ENCODE measurements around the gene AGPAT4. TPM values are rescaled to one million over a fixed set of nuclear protein-coding genes. Genes with fewer than 3 reads are reported as not detected.

Gene AGPAT4
- total RNA-seq, 4 donors from 2014 or later: 1.0 to 17.4 (median 6.4) TPM

- Histone ChIP-seq H3K27ac (no peak overlapping the region), H3K36me3 (peaks cover 0 to 4% (median 0%) of the 10 kb centered on the region in 3 donors), H3K9me3 (no peaks in the 10 kb centered on the region), H3K4me3 (no peak overlapping the region), H3K27me3 (no peaks in the 10 kb centered on the region), H3K4me1 (peaks cover 0 to 25% (median 13%) of the 10 kb centered on the region in 3 donors)
- intact Hi-C loops (cut with DNase I): no loop called here
- no peak for DNase-seq
- whole genome bisulfite sequencing, 2 donors: 93 to 94% methylated on average over 4 to 8 of the region's 8 CpGs
- TF ChIP-seq POLR2A (IDR thresholded peaks at IDR 0.05): no peak
- no peak for TF ChIP-seq CTCF (IDR thresholded peaks at IDR 0.05)
Measured at GRCh38 chr6:161222706-161223234, 51.1 kb downstream of the AGPAT4 start.

- WGBS, 2 donors: 79% methylated on average over 6 of the region's 6 CpGs
- peaks cover 0 to 14% (median 0%) of the 10 kb centered on the region in 3 donors for H3K4me1 ChIP-seq
- H3K27ac ChIP-seq: no peak overlapping the region
- no peak for DNase-seq
- H3K9me3 ChIP-seq: no peaks in the 10 kb centered on the region
- H3K27me3 ChIP-seq: no peaks in the 10 kb centered on the region
- H3K4me3 ChIP-seq: no peak overlapping the region
- H3K36me3 ChIP-seq: peaks cover 0 to 4% (median 0%) of the 10 kb centered on the region in 3 donors
- intact Hi-C loops (cut with DNase I): no loop called here
- TF ChIP-seq CTCF (IDR thresholded peaks at IDR 0.05) (no peak), POLR2A (IDR thresholded peaks at IDR 0.05) (no peak)
Measured at GRCh38 chr6:161220346-161220745, 53.5 kb downstream of the AGPAT4 start.

GRCh38 chr6:161219680-161220079, 54.2 kb downstream of the AGPAT4 start:
- TF ChIP-seq CTCF (IDR thresholded peaks at IDR 0.05) (no peak), POLR2A (IDR thresholded peaks at IDR 0.05) (no peak)
- intact Hi-C loops (cut with DNase I): no loop called here
- Histone ChIP-seq H3K27me3 (no peaks in the 10 kb centered on the region), H3K27ac (no peak overlapping the region), H3K36me3 (peaks cover 0 to 4% (median 0%) of the 10 kb centered on the region in 3 donors), H3K9me3 (no peaks in the 10 kb centered on the region), H3K4me3 (no peak overlapping the region), H3K4me1 (peaks cover 0 to 21% (median 3%) of the 10 kb centered on the region in 3 donors)
- 59 to 85% methylated on average over 2 of the region's 2 CpGs for WGBS, 2 donors
- DNase-seq: no peak

GRCh38 chr6:161218222-161218621, 55.6 kb downstream of the AGPAT4 start:
- Histone ChIP-seq H3K27me3 (no peaks in the 10 kb centered on the region), H3K27ac (no peak overlapping the region), H3K4me3 (no peak overlapping the region), H3K36me3 (peaks cover 0 to 4% (median 0%) of the 10 kb centered on the region in 3 donors), H3K9me3 (no peaks in the 10 kb centered on the region), H3K4me1 (peaks cover 0 to 23% (median 3%) of the 10 kb centered on the region in 3 donors)
- intact Hi-C loops (cut with DNase I): no loop called here
- no peak for DNase-seq
- TF ChIP-seq CTCF (IDR thresholded peaks at IDR 0.05): peak in 1 of 6 experiments; percentile 13
- TF ChIP-seq POLR2A (IDR thresholded peaks at IDR 0.05): no peak
- 84 to 87% methylated on average over 5 of the region's 5 CpGs for WGBS, 2 donors

- peaks cover 0 to 23% (median 3%) of the 10 kb centered on the region in 3 donors for H3K4me1 ChIP-seq
- no peaks in the 10 kb centered on the region for H3K27me3 ChIP-seq
- intact Hi-C loops (cut with DNase I): no loop called here
- peaks cover 0 to 4% (median 0%) of the 10 kb centered on the region in 3 donors for H3K36me3 ChIP-seq
- TF ChIP-seq POLR2A (IDR thresholded peaks at IDR 0.05): no peak
- no peak for TF ChIP-seq CTCF (IDR thresholded peaks at IDR 0.05)
- no peaks in the 10 kb centered on the region for H3K9me3 ChIP-seq
- WGBS, 2 donors: 91 to 98% methylated on average over 4 to 5 of the region's 5 CpGs
- no peak for DNase-seq
- no peak overlapping the region for H3K27ac ChIP-seq
- no peak overlapping the region for H3K4me3 ChIP-seq
Measured at GRCh38 chr6:161217628-161218027, 56.2 kb downstream of the AGPAT4 start.
